ENCODE data around the gene MEP1A. TPM values are rescaled to one million over a fixed set of nuclear protein-coding genes. Genes with fewer than 3 reads are reported as not detected.
"Not testable (repeated sequence)": the region's sequence is repeated elsewhere in the genome, so short reads cannot be mapped to it uniquely, and the experiment has no call there.

Gene MEP1A
- total RNA-seq, 4 donors from 2014 or later, result 0.17 TPM; not detected in 3

GRCh38 chr6:46855966-46856365, 62.8 kb downstream of the MEP1A start:
- H3K4me3 ChIP-seq; intact Hi-C loops (cut with DNase I); H3K4me1 ChIP-seq; H3K27me3 ChIP-seq; DNase-seq (ENCODE audit: extremely low spot score); H3K9me3 ChIP-seq; H3K27ac ChIP-seq (replicated peaks in 1 of 4): not testable (repeated sequence)
- peaks cover 0 to 28% (median 0%) of the 10 kb centered on the region in 4 donors for H3K36me3 ChIP-seq
- WGBS, result 59% methylated on average over 1 of the region's 1 CpG
- TF ChIP-seq CTCF (IDR thresholded peaks at IDR 0.05), result peak in 2 of 3 experiments; percentile 49 to 69

GRCh38 chr6:46862381-46862780, 69.2 kb downstream of the MEP1A start:
- intact Hi-C loops (cut with DNase I), result no loop called here
- DNase-seq (ENCODE audit: extremely low spot score), result no peak

GRCh38 chr6:46863791-46864190, 70.6 kb downstream of the MEP1A start:
- TF ChIP-seq CTCF (IDR thresholded peaks at IDR 0.05) (no peak), POLR2AphosphoS5 (IDR thresholded peaks at IDR 0.05) (no peak), EP300 (IDR thresholded peaks at IDR 0.05) (no peak), POLR2A (IDR thresholded peaks at IDR 0.05; ENCODE audit: low read depth) (no peak)
- DNase-seq (ENCODE audit: extremely low spot score), result no peak
- H3K27me3 ChIP-seq, result no peaks in the 10 kb centered on the region
- peaks cover 0 to 78% (median 0%) of the 10 kb centered on the region in 4 donors for H3K36me3 ChIP-seq
- H3K4me1 ChIP-seq, result no peaks in the 10 kb centered on the region
- no peaks in the 10 kb centered on the region for H3K9me3 ChIP-seq
- intact Hi-C loops (cut with DNase I), result no loop called here
- 53% methylated on average over 3 of the region's 3 CpGs for WGBS
- H3K4me3 ChIP-seq, result no peak overlapping the region
- no peak overlapping the region for H3K27ac ChIP-seq (replicated peaks in 1 of 4)

More at GRCh38 chr6:46862381-46862780, 69.2 kb downstream of the MEP1A start:
- peaks cover 0 to 76% (median 0%) of the 10 kb centered on the region in 4 donors for H3K36me3 ChIP-seq
- TF ChIP-seq POLR2AphosphoS5 (IDR thresholded peaks at IDR 0.05) (no peak), EP300 (IDR thresholded peaks at IDR 0.05) (no peak), CTCF (IDR thresholded peaks at IDR 0.05) (no peak), POLR2A (IDR thresholded peaks at IDR 0.05; ENCODE audit: low read depth) (no peak)
- H3K27me3 ChIP-seq, result no peaks in the 10 kb centered on the region
- H3K27ac ChIP-seq (replicated peaks in 1 of 4), result no peak overlapping the region
- H3K4me3 ChIP-seq, result no peak overlapping the region
- WGBS, result 63% methylated on average over 2 of the region's 2 CpGs
- H3K4me1 ChIP-seq, result no peaks in the 10 kb centered on the region
- no peaks in the 10 kb centered on the region for H3K9me3 ChIP-seq

- no peak overlapping the region for H3K4me3 ChIP-seq
- no peaks in the 10 kb centered on the region for H3K27me3 ChIP-seq
- peaks cover 0 to 89% (median 0%) of the 10 kb centered on the region in 4 donors for H3K36me3 ChIP-seq
- intact Hi-C loops (cut with DNase I), result no loop called here
- no peak for DNase-seq (ENCODE audit: extremely low spot score)
- TF ChIP-seq POLR2A (IDR thresholded peaks at IDR 0.05; ENCODE audit: low read depth), result no peak
- TF ChIP-seq POLR2AphosphoS5 (IDR thresholded peaks at IDR 0.05), result no peak
- TF ChIP-seq EP300 (IDR thresholded peaks at IDR 0.05), result no peak
- TF ChIP-seq CTCF (IDR thresholded peaks at IDR 0.05), result no peak
- no peak overlapping the region for H3K27ac ChIP-seq (replicated peaks in 1 of 4)
- no peaks in the 10 kb centered on the region for H3K4me1 ChIP-seq
- WGBS, result 88% methylated on average over 2 of the region's 2 CpGs
- no peaks in the 10 kb centered on the region for H3K9me3 ChIP-seq
Measured at GRCh38 chr6:46865221-46865620, 72.0 kb downstream of the MEP1A start.

- 76% methylated on average over 5 of the region's 5 CpGs for WGBS
- H3K4me3 ChIP-seq, result no peak overlapping the region
- no peaks in the 10 kb centered on the region for H3K4me1 ChIP-seq
- no peak overlapping the region for H3K27ac ChIP-seq (replicated peaks in 1 of 4)
- intact Hi-C loops (cut with DNase I), result no loop called here
- H3K9me3 ChIP-seq, result no peaks in the 10 kb centered on the region
- TF ChIP-seq POLR2AphosphoS5 (IDR thresholded peaks at IDR 0.05) (no peak), EP300 (IDR thresholded peaks at IDR 0.05) (no peak), POLR2A (IDR thresholded peaks at IDR 0.05; ENCODE audit: low read depth) (no peak), CTCF (IDR thresholded peaks at IDR 0.05) (no peak)
- H3K27me3 ChIP-seq, result no peaks in the 10 kb centered on the region
- peaks cover 0 to 86% (median 0%) of the 10 kb centered on the region in 4 donors for H3K36me3 ChIP-seq
- no peak for DNase-seq (ENCODE audit: extremely low spot score)
Measured at GRCh38 chr6:46867411-46867810, 74.2 kb downstream of the MEP1A start.

All from esophagus muscularis mucosa (tissue), 4 donors.